Nephron (organoid): ENCODE measurements around the gene RAB27A.

Experiments
- H3K27ac Mint-ChIP-seq, 3 experiments: 2 replicates each; pipeline ENCODE4 v1.8.0; 2020; ENCODE audit warnings: mixed read lengths in 3 of 3, mild to moderate bottlenecking in 2 of 3, moderate library complexity in 1 of 3
- H3K27me3 Mint-ChIP-seq: 2 replicates; pipeline ENCODE4 v1.8.0; 2021; ENCODE audit warnings: low read depth, mild to moderate bottlenecking, moderate library complexity, mixed read lengths
- H3K36me3 Mint-ChIP-seq: 2 replicates; pipeline ENCODE4 v1.8.0; 2020; ENCODE audit warnings: low read depth, mixed read lengths
- H3K4me1 Mint-ChIP-seq: 2 replicates; pipeline ENCODE4 v1.8.0; 2020; ENCODE audit warnings: mixed read lengths
- H3K4me3 Mint-ChIP-seq, 3 experiments: 2 replicates each; pipeline ENCODE4 v1.8.0; 2020; ENCODE audit warnings: mild to moderate bottlenecking in 3 of 3, mixed read lengths in 3 of 3, moderate library complexity in 2 of 3
- H3K9me3 Mint-ChIP-seq: 2 replicates; pipeline ENCODE4 v1.8.0; 2020; ENCODE audit warnings: mixed read lengths
- CTCF ChIP-seq, 3 experiments: fragments of 200-600 bp; sonication (generic); IDR thresholded peaks; one replicate each; pipeline ENCODE4 v1.5.0; 2021; ENCODE audit warnings: antibody characterized with exemption in 3 of 3; ENCODE audit not compliant: unreplicated experiment in 3 of 3

The RAB27A gene

GRCh38 chr15:55245059-55245458 lies 44.6 kb downstream of the RAB27A start:
- H3K4me3 Mint-ChIP-seq, result no peak overlapping the region
- H3K27me3 Mint-ChIP-seq, result no peaks in the 10 kb centered on the region
- no peak for TF ChIP-seq CTCF (IDR thresholded peaks at IDR 0.05; ENCODE audit: unreplicated experiment in 3 of 3)
- no peak overlapping the region for H3K27ac Mint-ChIP-seq
- no peaks in the 10 kb centered on the region for H3K36me3 Mint-ChIP-seq
- no peaks in the 10 kb centered on the region for H3K9me3 Mint-ChIP-seq
- H3K4me1 Mint-ChIP-seq, result no peaks in the 10 kb centered on the region

- TF ChIP-seq CTCF (IDR thresholded peaks at IDR 0.05; ENCODE audit: unreplicated experiment in 3 of 3), result no peak
- Mint-ChIP-seq H3K27me3 (no peaks in the 10 kb centered on the region), H3K9me3 (no peaks in the 10 kb centered on the region), H3K4me1 (no peaks in the 10 kb centered on the region), H3K27ac (no peak overlapping the region), H3K4me3 (no peak overlapping the region), H3K36me3 (no peaks in the 10 kb centered on the region)
Observed at GRCh38 chr15:55241891-55242290, 47.7 kb downstream of the RAB27A start.

GRCh38 chr15:55241186-55241585 lies 48.4 kb downstream of the RAB27A start:
- Mint-ChIP-seq H3K4me3 (no peak overlapping the region), H3K9me3 (no peaks in the 10 kb centered on the region)
- no peak for TF ChIP-seq CTCF (IDR thresholded peaks at IDR 0.05; ENCODE audit: unreplicated experiment in 3 of 3)

GRCh38 chr15:55240125-55240760 lies 49.4 kb downstream of the RAB27A start:
- no peaks in the 10 kb centered on the region for H3K4me1 Mint-ChIP-seq
- no peak overlapping the region for H3K4me3 Mint-ChIP-seq
- H3K9me3 Mint-ChIP-seq, result no peaks in the 10 kb centered on the region
- no peaks in the 10 kb centered on the region for H3K36me3 Mint-ChIP-seq
- H3K27ac Mint-ChIP-seq, result no peak overlapping the region
- no peaks in the 10 kb centered on the region for H3K27me3 Mint-ChIP-seq
- TF ChIP-seq CTCF (IDR thresholded peaks at IDR 0.05; ENCODE audit: unreplicated experiment in 3 of 3), result no peak

More at GRCh38 chr15:55241186-55241585, 48.4 kb downstream of the RAB27A start:
- no peak overlapping the region for H3K27ac Mint-ChIP-seq
- no peaks in the 10 kb centered on the region for H3K27me3 Mint-ChIP-seq
- H3K4me1 Mint-ChIP-seq, result no peaks in the 10 kb centered on the region
- no peaks in the 10 kb centered on the region for H3K36me3 Mint-ChIP-seq

- no peak for TF ChIP-seq CTCF (IDR thresholded peaks at IDR 0.05; ENCODE audit: unreplicated experiment in 3 of 3)
- Mint-ChIP-seq H3K4me1 (no peaks in the 10 kb centered on the region), H3K27me3 (no peaks in the 10 kb centered on the region), H3K27ac (no peak overlapping the region), H3K9me3 (no peaks in the 10 kb centered on the region), H3K36me3 (no peaks in the 10 kb centered on the region), H3K4me3 (no peak overlapping the region)
Observed at GRCh38 chr15:55239440-55240124, 50.0 kb downstream of the RAB27A start.

GRCh38 chr15:55238877-55239276 lies 50.7 kb downstream of the RAB27A start:
- no peaks in the 10 kb centered on the region for H3K9me3 Mint-ChIP-seq
- no peak for TF ChIP-seq CTCF (IDR thresholded peaks at IDR 0.05; ENCODE audit: unreplicated experiment in 3 of 3)
- H3K27ac Mint-ChIP-seq, result no peak overlapping the region
- no peaks in the 10 kb centered on the region for H3K4me1 Mint-ChIP-seq
- H3K27me3 Mint-ChIP-seq, result no peaks in the 10 kb centered on the region
- no peak overlapping the region for H3K4me3 Mint-ChIP-seq
- H3K36me3 Mint-ChIP-seq, result no peaks in the 10 kb centered on the region
